Activated T-helper 1 cell treated with anti-CD3 and anti-CD28 coated beads, Interleukin-2, amount 50 U/mL, for 16 hours (primary cell): ENCODE measurements around the gene BNC2.

Experiments
- DNase-seq, 2 donors: peaks; one replicate each; pipeline ENCODE4 v3.0.0-alpha.2; 2020; ENCODE audit warnings: low read depth in 1 of 2, low spot score in 1 of 2

BNC2 gene

DNA sequence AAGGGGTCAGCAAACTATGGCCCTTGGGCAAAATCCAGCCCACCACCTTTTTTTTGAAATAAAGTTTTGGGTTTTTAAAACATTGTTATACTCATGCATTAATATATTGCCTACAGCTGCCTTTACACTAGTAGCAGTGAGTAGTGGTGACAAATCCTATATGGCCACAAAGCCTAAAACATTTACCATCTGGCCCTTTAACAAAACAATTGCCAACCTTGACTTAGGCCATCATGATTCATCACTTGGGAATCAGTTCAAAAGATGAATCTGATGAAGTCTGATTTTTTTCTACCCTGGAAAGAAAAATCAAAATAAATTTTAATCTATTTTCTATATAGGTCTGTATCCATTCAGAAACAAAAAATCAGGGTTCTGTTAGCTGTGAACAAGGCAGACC, 484.9 kb downstream of the BNC2 start:
- no peak for DNase-seq

DNA sequence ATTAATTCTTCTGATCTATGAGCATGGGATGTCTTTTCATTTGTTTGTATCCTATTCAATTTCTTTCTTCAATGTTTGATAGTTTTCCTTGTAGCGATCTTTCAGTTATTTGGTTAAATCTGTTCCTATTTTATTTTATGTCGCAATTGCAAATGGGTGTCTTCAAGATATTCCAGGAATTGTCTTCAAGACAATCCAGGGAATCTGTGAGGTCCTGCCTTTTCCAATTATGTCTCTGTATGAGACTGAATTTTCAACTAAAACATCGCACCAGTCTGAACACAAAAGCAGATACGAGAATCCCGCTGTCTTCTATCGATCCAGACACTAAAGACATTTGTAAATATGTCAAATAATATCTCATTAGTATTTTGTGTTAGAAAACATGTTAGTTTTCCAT, 485.5 kb downstream of the BNC2 start:
- DNase-seq: no peak

- no peak for DNase-seq
Observed at GRCh38 chr9:16377311-16377710, 493.2 kb downstream of the BNC2 start.

DNA sequence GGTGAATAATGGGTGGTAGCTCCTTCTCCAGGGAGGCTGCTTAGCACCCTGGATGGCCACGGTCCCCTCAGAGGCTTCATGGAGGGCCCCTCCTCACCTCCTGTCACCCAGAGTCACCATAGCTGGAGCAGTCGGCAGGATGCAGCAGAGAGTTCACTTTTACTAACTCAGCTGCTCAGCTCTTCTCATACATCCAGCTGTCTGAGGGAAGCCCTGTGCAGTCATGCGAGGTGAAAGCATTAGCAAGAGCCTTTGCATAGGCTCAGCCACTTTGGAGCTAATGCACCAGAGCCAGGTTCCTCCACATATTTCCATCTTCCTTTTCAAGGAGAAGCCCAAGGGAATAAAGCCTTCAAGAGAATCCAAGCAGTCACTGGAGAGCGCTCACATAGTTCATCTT, 499.2 kb downstream of the BNC2 start:
- no peak for DNase-seq

- DNase-seq: no peak
Observed at GRCh38 chr9:16370647-16371046, 499.8 kb downstream of the BNC2 start.

GRCh38 chr9:16369427-16369826, 501.0 kb downstream of the BNC2 start:
- DNase-seq: no peak

- DNase-seq: no peak
Observed at GRCh38 chr9:16368237-16369087, 502.0 kb downstream of the BNC2 start.

GRCh38 chr9:16367605-16368231, 502.8 kb downstream of the BNC2 start:
- DNase-seq: no peak

DNA sequence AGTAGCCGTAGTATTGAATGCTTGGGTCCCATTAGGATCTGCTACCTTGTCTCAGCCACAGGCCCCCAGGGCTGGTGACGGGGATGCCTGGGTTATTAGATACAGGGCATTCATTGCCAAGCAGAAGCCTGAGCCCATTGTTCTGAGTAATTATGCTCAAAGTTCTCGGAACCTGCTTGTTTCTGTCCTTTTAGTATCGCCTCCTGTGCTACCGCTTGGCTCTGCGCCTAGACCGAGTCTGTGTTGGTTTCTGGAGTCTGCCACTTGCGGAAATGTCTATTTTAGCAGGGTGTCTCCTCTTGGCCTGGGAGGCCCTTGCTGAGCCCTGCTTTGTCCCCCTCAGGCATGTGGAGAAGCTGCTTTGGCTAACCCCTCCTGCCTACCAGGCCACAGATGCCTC, 506.1 kb downstream of the BNC2 start:
- no peak for DNase-seq

DNA sequence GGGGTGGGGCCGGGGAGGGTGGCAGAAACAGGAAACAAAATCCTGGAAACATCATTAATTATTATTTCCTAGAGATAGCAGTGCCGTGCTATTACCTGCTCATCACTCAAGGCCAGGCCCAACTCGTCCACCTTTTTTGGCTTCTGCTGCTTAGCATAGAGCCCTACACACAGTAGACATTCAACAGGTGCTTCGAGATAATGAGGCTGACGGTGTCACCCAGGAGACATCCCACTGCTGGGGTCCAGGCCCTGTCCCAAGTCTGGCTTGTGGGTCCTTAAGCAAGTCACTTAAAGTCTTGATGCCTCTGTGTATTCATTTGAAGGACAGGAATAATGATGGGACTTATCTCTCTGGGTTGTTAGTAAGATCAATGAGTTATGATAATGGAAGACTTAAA, 506.6 kb downstream of the BNC2 start:
- DNase-seq: no peak

GRCh38 chr9:16363073-16363781, 507.2 kb downstream of the BNC2 start:
- no peak for DNase-seq

- no peak for DNase-seq
Observed at GRCh38 chr9:16361939-16362338, 508.5 kb downstream of the BNC2 start.

GRCh38 chr9:16361118-16361517, 509.4 kb downstream of the BNC2 start:
- DNase-seq: no peak

GRCh38 chr9:16360247-16360646, 510.2 kb downstream of the BNC2 start:
- no peak for DNase-seq
